Endodermal cell (in vitro differentiated cells): ENCODE measurements around the gene SMYD3. TPM values are rescaled to one million over a fixed set of nuclear protein-coding genes. Genes with fewer than 3 reads are reported as not detected.

ENCODE experiments used
- DNase-seq: peaks from one replicate; pipeline ENCODE4 v3.0.0-alpha.2; 2017
- H3K27ac ChIP-seq: 2 replicates; pipeline ENCODE4 v1.5.1; 2013; ENCODE audit warnings: mild to moderate bottlenecking, low read depth, low read length, moderate library complexity
- H3K27me3 ChIP-seq: 2 replicates; pipeline ENCODE4 v1.6.1; 2013; ENCODE audit warnings: mild to moderate bottlenecking, low read length, moderate library complexity; ENCODE audit not compliant: insufficient read depth, control insufficient read depth, poor library complexity, severe bottlenecking
- H3K36me3 ChIP-seq: 2 replicates; pipeline ENCODE4 v1.7.0; 2013; ENCODE audit warnings: mild to moderate bottlenecking, low read length, moderate library complexity; ENCODE audit not compliant: control insufficient read depth, insufficient read depth
- H3K4me1 ChIP-seq: one replicate; pipeline ENCODE4 v1.7.0; 2013; ENCODE audit warnings: low read length; ENCODE audit not compliant: control insufficient read depth, insufficient read depth
- H3K4me3 ChIP-seq: 2 replicates; pipeline ENCODE4 v1.5.1; 2013; ENCODE audit warnings: mild to moderate bottlenecking, low read length, moderate library complexity
- H3K9ac ChIP-seq: 2 replicates; pipeline ENCODE4 v1.6.1; 2013; ENCODE audit warnings: mild to moderate bottlenecking, low read length, moderate library complexity; ENCODE audit not compliant: poor library complexity, severe bottlenecking; ENCODE audit errors: extremely low read depth
- H3K9me3 ChIP-seq: 2 replicates; pipeline ENCODE4 v1.6.1; 2013; ENCODE audit warnings: mild to moderate bottlenecking, low read length, moderate library complexity; ENCODE audit not compliant: control insufficient read depth
- H3K27ac Mint-ChIP-seq: 2 replicates; pipeline ENCODE4 v1.8.0; 2020; ENCODE audit warnings: mixed read lengths
- H3K27me3 Mint-ChIP-seq: 2 replicates; pipeline ENCODE4 v1.8.0; 2021; ENCODE audit warnings: mild to moderate bottlenecking, mixed read lengths; ENCODE audit not compliant: insufficient read depth
- H3K36me3 Mint-ChIP-seq: 2 replicates; pipeline ENCODE4 v1.8.0; 2020; ENCODE audit warnings: low read depth, mixed read lengths
- H3K4me1 Mint-ChIP-seq: 2 replicates; pipeline ENCODE4 v1.8.0; 2020; ENCODE audit warnings: mixed read lengths
- H3K4me3 Mint-ChIP-seq: 2 replicates; pipeline ENCODE4 v1.8.0; 2020; ENCODE audit warnings: mild to moderate bottlenecking, moderate library complexity, mixed read lengths
- H3K9me3 Mint-ChIP-seq: 2 replicates; pipeline ENCODE4 v1.8.0; 2020; ENCODE audit warnings: mild to moderate bottlenecking, mixed read lengths
- CTCF ChIP-seq: fragments of 200-600 bp; sonication (generic); conservative IDR thresholded peaks from 2 replicates; pipeline ENCODE4 v1.5.0; 2021; ENCODE audit warnings: antibody characterized with exemption, mild to moderate bottlenecking
- WGBS, 2 experiments: methylation state at CpG; one replicate each; pipeline versions ENCODE4 v1.1.5 to v1.1.7; 2013; ENCODE audit warnings: missing lambda C conversion rate in 2 of 2, mixed read lengths in 1 of 2; ENCODE audit not compliant: insufficient coverage in 1 of 2, insufficient read length in 1 of 2; 5-methylcytosine and 5-hydroxymethylcytosine counted together
- total RNA-seq, 2 donors: library from RNA; stranded (reverse); fragmentation: NEBNext Ultra II Directional in 1 of 2; extraction: Animal tissue kit (Norgen Biotek cat#: 25700) in 1 of 2; gene quantifications; 2 replicates in 1 of 2; 3 replicates in 1 of 2; pipeline ENCODE4 v1.2.1, GENCODE V29; 2021

SMYD3 gene
- total RNA-seq, 2 donors from 2014 or later: 32.3 to 45.8 TPM

DNA sequence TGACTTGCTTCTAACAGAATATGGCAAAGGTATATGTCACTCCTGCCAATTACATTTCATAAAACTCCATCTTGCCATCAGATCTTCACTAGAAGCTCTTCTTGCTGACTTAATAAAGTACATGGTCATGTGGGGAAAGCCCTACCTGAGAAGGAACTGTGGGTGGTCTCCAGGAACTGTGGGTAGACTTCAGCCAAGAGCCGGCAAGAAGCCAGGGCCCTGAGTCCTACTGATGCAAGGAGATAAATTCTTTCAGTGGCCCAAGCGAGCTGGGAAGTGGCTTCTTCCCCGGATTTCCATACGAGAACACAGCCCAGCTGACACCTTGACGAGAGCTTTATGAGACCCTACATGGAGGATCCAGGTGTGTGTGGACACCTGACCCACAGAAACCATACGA, 228.7 kb downstream of the SMYD3 start:
- H3K9me3 Mint-ChIP-seq: no peaks in the 10 kb centered on the region
- H3K27me3 Mint-ChIP-seq: no peaks in the 10 kb centered on the region

DNA sequence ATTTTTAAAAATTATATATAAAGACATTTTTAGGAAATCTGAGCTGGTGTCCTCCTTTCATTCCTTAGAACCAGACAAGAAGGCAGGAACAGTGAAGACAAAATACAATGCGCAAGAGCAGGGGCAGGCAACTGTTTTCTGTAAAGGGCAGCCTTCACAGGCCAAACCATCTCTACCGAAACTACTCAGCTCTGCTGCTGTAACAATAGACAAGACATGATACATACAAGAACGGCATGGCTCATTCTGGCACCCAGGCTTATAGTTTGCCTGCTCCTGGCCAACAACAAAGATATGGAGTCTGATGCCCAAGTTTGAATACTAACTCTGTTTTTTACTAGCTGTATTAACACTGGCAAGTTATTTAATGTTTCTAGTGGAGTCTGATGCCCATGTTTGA, 232.0 kb downstream of the SMYD3 start:
- Mint-ChIP-seq H3K27me3 (no peaks in the 10 kb centered on the region), H3K36me3 (peaks cover 7% of the 10 kb centered on the region), H3K9me3 (no peaks in the 10 kb centered on the region), H3K27ac (no peak overlapping the region), H3K4me1 (no peaks in the 10 kb centered on the region), H3K4me3 (no peak overlapping the region)
- DNase-seq: no peak
- Histone ChIP-seq H3K36me3 (no peaks in the 10 kb centered on the region), H3K4me1 (no peaks in the 10 kb centered on the region), H3K9me3 (no peaks in the 10 kb centered on the region), H3K4me3 (no peak overlapping the region), H3K9ac (no peak overlapping the region), H3K27me3 (no peaks in the 10 kb centered on the region), H3K27ac (no peak overlapping the region)
- WGBS, 2 experiments: 91 to 93% methylated on average over 3 of the region's 3 CpGs
- no peak for TF ChIP-seq CTCF

More for the DNA sequence above, 228.7 kb downstream of the SMYD3 start:
- Mint-ChIP-seq H3K4me1 (peaks cover 3% of the 10 kb centered on the region), H3K4me3 (no peak overlapping the region), H3K36me3 (peaks cover 2% of the 10 kb centered on the region), H3K27ac (no peak overlapping the region)
- Histone ChIP-seq H3K27me3 (no peaks in the 10 kb centered on the region), H3K4me3 (no peak overlapping the region), H3K9me3 (no peaks in the 10 kb centered on the region), H3K36me3 (no peaks in the 10 kb centered on the region), H3K9ac (no peak overlapping the region), H3K27ac (no peak overlapping the region), H3K4me1 (no peaks in the 10 kb centered on the region)
- no peak for DNase-seq
- 89 to 100% methylated on average over 5 of the region's 6 CpGs for WGBS, 2 experiments
- no peak for TF ChIP-seq CTCF

GRCh38 chr1:246274186-246274585, 232.9 kb downstream of the SMYD3 start:
- TF ChIP-seq CTCF: no peak
- Mint-ChIP-seq H3K4me1 (no peaks in the 10 kb centered on the region), H3K27ac (no peak overlapping the region), H3K4me3 (no peak overlapping the region), H3K27me3 (no peaks in the 10 kb centered on the region), H3K9me3 (no peaks in the 10 kb centered on the region), H3K36me3 (peaks cover 7% of the 10 kb centered on the region)
- no peak for DNase-seq
- Histone ChIP-seq H3K27me3 (no peaks in the 10 kb centered on the region), H3K9me3 (no peaks in the 10 kb centered on the region), H3K36me3 (no peaks in the 10 kb centered on the region), H3K9ac (no peak overlapping the region), H3K27ac (no peak overlapping the region), H3K4me1 (no peaks in the 10 kb centered on the region), H3K4me3 (no peak overlapping the region)
- WGBS, 2 experiments: 94% methylated on average over 1 of the region's 2 CpGs; no CpG with 5 or more reads in 1 of the 2 experiments
